C1 segment of cervical spinal cord (tissue), 14 donors: ENCODE measurements around the gene SLC35E1.
A peak's percentile ranks its signal among the peaks of the same experiment; 100 is the strongest.

ENCODE experiments used
- DNase-seq, 14 donors: peaks; one replicate each; lab custom pipeline; 2025; lab: John Stamatoyannopoulos, UW

The SLC35E1 gene

DNA sequence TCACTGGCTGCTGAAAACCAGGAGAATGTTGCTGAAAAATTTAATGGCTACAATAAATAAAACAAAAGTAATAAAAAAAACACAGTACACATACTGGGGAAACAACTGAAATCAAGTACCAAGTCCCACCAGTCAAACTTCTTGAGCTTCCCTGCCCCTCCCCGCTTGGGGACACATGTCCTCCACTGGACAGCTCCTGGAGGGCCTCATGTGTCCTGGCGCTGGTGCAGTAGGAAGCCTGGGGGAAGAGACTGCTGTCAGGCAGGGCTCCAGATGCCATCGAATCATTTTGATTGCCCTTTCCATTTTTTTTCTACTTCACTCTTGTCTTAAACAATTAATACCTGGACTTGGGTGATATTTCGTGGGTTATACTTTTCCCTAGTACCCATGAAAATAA is 26.6 kb upstream of the SLC35E1 start:
- DNase-seq: no peak

DNA sequence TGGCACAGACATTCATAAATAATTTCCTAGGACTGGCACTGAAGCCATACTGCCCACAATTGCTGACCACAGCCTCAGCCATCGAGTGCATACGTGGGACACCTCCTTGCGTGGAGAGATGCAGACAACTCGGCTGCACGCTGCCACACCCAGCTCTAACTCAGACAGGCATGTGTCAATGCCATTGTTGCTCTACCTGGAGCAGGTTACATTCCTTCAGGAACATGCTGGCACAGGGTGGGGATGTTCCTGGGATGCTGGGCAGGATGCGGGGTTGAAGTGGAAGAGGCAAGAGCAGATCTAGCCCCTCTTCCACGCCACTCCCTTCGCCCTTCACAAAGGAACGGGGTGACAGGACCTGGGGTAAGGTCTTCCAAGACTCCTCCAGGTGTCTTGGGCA is 24.2 kb upstream of the SLC35E1 start:
- DNase-seq: no peak

DNA sequence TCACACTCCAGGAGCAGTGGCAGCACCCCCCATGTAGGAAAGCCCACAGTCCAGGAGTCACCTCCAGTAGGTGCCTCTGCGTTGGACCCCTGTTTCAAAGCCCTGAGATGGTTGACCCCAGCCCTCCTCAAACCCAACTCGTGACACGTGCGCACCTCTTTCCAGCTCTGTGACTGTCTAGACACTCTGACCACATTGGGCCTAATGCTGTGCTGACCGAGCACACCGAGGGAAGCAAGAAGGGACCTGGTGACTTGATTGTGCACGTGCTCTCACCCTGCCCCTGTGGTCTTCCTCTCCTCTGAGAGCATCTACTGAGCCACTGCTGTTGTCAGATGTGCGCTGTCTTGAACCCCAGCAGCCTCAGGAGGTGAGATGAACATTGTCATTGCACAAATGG is 22.9 kb upstream of the SLC35E1 start:
- DNase-seq: peak in 2 of 14 donors; percentile 33 to 35

DNA sequence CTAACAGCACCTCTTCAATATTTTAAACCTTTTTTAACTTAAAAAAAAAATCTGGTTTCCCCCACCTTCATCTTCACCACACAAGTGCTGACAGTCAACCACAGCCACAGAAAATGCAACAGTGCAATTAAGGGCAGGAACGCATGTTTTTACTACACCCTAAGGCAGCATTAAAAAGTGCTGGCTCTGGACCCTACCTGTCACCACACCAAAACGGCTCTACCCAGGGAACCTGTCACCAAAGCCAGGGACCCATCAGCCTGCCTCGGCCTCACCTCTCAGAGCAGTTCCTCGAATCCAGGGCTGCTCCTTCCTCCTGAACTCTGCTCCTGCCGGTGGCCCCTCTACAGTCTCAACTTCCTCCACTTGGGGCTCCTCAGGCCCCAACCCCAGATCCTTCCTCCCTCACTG is 22.5 kb upstream of the SLC35E1 start:
- no peak for DNase-seq

DNA sequence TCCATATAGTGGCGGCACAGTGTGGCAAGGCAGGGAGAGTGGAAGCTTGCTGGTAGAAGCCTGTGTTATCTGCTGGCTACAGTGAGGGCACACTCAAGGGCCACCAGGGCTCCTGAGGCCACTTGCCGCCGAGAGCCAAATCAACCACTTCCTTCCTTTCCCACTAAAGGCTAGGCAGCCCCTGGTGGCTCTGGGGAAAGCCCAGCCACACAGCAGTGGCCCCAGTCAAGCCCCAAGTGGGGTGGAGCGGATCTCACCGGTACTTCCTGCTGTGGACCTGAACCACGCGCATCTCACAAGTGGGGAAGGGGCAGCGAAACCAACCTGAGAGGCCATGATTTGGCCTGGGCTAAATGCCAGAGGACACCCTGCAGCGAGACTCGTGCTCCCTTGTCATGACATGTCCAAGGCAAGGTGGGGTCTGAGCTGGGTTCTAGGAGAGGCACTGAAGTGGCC is 21.9 kb upstream of the SLC35E1 start:
- peak in 2 of 14 donors; percentile 11 to 17 for DNase-seq

DNA sequence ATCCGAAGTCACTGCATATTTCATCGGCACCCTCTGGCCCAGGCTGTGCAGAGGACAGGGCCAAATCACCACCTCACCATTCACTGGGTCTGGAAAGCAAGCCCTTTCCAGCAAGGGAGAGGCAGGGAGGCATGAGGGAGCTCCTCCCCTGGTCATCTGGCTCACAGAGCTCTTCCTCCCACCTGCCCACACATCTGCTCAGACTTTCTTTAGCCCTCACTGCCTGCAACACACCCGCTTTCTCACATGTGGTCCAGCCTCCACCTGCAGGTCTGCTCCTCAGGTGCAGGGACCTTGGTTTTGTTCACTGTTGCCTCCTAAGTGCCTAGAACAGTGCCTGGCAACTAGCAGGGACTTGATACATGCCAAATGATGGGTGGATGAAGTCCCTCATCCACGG is 21.0 kb upstream of the SLC35E1 start:
- DNase-seq: no peak

DNA sequence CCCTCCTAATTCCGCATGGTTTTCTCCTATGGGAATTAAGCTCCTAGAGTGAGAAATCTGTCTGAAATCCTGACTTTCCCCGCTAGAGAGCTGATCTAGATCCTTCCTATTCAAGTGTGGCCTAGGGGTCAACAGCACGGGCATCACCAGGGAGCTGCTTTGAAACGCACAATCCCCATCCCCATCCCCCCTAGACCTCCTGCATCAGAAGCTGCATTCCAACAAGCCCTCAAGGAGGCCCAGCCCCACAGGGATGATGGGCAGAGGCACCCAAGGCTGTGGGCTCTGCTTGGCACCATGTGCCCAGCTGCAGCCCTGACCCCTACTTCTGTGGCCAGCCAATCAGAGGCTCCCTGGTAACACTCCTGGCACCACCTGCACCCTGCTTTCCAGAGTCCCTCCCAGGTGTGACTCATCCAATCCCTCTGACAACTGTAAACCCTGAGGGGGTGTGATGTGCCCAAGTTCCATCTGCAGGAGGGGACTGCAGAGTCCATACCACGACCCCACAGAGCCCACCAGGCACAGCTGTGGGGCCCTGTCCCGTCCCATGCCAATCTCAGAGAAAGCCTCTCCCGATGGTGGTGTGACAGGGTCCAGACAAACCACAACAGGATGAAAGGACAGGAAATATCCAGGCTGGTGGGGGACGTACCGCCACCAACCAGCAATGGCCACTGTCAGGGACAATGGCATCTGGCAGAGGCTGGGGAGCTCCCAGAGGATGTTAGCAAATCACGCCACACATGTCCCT is 19.8 kb upstream of the SLC35E1 start:
- no peak for DNase-seq

DNA sequence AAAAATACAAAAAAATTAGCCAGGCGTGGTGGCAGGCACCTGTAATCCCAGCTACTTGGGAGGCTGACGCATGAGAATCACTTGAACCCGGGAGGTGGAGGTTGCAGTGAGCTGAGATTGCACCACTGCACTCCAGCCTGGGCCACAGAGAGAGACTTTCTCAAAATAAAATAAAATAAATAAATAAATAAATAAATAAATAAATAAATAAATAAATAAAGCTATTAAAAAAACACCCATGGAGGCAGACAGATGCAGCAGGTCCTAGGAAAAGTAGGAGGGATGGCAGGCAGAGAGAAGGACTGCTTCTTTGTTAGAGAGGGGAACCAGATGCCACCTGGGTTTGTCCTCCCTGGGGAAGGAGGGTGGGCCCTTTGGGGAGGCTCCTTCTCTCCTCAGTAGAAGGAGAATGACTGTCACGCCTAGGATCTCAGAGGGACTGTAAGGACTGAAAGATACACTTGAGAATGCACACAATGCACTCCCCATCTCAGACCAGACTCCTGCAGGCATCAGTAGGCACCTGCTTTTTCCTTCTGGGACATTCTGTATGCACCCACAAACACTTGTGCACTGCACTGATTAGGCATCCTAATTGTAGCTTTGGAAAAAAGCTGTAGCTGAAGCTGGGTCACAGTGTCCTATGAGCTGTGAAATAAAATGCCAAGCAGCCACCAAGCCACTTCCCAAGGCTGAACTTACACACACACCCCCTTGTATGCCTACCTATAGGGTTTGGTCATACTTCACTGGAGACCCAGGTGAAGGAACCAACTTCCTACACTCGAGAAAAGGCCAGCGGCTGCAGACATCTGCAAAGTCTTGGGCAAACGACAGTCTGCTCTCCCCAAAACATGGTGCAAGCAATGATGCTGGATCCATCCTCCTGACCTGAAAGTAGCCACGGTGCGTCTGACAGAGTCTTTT is 18.9 kb upstream of the SLC35E1 start:
- DNase-seq: no peak

DNA sequence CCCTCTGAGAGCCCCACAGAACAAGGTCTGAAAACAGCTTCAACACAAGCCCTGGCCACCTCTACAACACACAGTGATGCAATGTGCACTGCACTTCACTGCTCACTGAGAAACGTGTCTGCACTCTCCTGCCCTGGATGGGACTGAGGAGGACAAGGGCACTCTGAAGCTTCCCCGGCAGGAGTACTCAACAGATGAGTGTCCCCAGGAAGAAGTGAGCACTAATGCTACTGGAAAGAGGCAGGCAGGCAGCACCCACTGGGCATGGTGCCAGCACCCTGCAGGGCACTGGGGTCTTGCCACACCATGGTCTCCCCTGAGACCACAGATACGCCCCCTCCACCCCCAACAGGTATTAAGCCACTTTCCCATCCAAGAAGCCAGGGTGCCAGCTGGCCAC is 17.7 kb upstream of the SLC35E1 start:
- no peak for DNase-seq

DNA sequence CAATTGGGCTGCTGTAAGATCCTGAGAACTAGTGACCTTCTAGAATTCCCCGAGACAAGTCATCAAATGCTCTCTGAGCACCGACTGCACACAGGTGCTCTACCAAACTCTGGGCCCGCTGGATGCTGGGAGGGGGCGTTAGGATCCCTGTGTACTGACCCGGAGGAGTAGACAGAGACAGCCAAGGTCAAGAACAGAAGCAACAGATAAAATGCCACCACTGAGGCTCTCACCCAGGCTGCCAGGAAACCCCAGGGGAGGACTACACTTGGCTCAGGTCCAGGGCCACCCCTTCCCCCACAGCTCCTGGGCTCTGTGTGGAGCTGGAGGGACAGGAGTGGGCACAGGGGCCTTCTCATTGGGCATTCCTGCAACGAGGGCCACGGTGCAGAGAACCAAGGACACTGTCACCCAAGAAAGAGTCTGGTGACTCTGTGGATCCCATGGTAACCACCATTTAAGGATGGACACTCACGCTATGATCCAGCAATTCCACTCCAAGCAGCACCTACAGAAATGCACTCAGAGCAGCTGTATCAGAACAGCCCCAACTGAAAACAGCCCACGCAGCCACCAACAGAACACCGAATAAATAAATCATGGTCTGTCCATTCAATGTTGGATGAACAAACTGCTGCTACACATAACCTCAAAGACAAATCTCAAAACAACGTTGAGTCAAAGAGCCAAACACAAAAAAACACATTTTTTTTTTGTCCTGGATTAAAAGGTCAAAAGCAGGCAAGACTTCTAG is 16.8 kb upstream of the SLC35E1 start:
- no peak for DNase-seq

DNA sequence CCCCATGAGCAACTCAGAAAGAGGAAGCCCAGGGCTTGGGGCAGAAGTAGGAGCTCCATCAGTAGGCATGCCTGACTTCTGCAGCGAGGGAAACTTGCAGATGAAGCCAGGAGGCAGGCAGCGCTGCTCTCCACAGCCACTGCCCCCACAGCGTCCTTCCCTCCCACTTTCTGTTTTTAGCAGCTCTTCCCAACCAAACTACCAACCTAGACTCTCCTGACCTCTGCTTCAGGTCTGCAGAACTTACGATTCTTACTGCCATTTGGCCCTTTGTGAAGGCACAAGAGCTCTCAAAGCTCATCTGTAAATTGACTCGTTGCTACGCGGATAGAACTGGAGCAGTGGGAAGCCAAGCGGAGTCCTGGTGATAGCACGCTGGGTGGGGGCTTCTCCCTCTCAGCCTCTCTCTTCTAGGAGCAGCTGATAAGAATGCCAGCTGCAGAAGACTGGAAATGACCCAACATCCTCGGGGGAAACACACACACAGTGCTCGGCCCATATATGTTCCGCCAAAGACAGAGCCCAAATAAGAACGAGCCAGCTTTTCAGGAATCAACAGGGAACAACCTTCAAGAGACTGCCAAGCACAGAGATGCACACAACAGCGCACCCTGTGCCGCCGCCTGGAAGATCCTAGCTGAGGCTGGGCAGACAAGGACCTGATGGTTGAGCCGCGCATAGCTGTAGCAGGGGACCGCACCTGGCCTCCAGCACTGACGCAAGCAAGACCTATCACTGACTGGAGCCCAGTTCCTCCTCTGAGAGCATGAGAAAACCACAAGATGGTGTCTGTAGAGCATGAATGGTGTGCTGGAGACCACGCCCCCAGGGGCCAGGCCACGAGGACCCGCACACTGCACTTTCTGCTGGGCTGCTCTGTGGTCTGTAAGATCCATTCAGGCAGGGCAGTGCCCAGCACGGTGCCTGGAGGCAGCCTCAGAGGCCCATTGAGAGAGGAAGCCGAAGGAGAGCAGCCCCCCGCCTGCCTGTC is 15.9 kb upstream of the SLC35E1 start:
- DNase-seq: peak in 9 of 14 donors; percentile 16 to 49 (median 38)

DNA sequence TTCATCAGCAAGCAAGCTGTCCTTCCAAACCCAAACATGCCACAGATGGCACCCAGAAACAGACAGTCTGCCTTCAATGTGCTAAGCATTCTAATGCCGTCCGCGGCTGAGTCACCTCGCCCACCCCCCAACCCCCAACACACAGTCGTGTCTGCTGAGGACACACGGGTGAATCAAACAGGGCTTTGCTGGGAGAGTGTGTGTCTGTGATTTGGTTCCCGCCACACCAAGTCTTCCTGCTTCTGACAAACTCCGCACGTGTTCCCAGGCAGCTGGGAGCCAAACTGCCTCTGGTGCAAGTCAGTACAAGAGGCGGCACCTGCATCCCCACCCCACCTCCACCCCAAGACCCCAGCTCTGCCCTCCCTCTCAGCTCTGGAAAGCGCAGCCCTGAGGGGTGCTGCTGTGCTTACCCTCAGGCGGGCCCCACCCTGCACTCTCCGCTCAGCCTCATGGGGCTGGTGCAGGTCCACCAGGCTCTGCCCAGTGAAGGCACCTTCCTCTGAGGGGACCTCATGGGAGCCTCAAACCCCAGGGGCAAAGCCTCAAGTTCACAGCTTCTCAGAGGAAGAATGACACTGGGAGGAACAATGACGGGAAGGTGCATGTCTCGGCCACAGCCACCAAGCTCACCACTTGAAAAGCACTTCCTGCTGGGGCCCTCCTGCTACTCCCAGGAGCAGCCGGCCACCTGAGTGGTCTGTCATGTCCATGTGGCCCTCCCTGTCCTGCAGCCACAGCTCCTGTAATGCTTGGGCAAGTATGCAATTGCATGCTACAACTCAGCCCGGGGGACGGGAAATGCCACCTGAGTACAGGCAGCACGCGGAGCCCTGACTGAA is 15.0 kb upstream of the SLC35E1 start:
- peak in 4 of 14 donors; percentile 11 to 53 (median 33) for DNase-seq

DNA sequence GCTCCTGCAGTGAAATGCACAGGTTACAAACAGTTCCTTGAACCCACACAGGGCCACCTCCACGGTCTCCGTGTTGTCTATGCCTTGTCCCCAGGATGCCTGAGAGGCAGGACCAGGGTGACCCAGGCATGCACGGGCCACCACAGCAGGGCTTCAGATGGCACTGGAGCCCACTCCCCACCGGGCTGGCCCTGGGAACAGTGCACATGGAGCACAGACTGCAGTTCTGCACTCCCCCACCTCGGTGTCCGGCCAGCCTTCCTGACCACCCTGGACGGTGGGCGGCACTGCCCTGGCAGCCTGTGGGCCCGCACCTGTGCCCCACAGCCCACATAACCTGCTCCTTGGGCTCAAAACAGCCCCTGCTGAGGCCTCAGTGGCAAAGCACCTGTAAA is 14.3 kb upstream of the SLC35E1 start:
- DNase-seq: no peak

DNA sequence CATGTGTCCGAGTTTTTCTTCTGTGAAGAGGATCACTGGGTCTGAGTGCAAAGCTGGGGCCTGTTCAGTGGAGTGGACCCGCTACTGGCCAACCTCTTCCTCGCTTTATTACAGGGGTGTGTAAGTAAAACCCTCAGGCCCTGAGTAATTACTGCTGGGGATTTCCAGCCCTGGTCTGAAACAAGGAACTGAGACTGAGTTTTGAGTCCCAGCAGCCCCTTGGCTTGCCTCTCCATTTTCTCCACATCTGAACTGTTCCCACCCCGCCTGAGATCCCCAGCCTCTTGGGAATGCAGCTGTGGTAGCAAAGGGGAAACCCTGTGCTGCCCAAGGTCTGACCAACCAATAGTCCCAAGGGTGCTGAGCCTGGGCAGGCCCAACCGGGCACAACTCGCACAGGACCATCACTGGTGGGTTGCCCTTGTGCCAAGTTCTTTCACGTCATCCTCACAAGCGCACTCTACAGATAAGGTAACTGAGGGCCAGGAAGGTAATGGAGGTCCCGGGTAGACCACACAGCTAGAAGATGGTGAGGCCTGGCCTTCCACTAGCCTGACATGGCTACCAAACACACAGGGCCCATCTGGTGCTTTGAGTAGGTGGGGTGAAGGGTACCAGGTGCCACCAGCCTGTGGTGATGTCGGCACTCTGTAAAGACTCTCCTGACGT is 13.7 kb upstream of the SLC35E1 start:
- DNase-seq: peak in 3 of 14 donors; percentile 9 to 21 (median 19)

DNA sequence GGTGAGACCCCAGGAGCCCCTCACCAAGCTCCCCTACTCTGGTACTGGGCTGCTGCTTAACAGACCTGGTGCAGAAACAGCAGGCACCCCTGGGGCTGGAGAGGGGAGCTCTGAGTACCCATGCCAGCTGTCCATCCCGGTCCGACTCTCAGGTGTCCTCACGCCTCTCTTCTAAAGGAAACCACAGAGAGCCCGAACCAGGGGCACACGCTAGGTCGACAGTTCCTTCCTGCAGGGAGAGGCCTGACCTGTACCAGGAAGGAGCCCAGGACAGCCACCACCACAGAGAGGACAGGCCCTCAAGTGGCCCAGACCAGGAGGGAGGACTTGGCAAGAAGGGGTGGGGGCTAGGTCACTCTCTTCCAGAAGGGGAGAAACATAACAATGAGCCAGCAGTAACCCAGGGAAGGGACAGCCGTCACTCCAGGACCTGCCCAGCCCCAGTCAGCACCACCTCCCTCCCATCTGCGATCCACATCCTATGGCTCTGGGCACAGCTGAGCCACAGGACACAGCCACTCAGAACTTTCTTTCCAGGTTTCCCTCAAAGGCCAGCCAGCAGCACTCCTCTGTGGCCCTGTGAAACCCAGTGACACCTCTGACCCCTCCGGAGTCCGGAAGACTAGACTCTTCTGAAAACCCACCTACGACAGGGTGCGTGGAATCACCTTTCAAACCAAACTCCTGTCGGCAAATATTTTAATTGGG is 13.0 kb upstream of the SLC35E1 start:
- DNase-seq: peak in 1 of 14 donors; percentile 9

DNA sequence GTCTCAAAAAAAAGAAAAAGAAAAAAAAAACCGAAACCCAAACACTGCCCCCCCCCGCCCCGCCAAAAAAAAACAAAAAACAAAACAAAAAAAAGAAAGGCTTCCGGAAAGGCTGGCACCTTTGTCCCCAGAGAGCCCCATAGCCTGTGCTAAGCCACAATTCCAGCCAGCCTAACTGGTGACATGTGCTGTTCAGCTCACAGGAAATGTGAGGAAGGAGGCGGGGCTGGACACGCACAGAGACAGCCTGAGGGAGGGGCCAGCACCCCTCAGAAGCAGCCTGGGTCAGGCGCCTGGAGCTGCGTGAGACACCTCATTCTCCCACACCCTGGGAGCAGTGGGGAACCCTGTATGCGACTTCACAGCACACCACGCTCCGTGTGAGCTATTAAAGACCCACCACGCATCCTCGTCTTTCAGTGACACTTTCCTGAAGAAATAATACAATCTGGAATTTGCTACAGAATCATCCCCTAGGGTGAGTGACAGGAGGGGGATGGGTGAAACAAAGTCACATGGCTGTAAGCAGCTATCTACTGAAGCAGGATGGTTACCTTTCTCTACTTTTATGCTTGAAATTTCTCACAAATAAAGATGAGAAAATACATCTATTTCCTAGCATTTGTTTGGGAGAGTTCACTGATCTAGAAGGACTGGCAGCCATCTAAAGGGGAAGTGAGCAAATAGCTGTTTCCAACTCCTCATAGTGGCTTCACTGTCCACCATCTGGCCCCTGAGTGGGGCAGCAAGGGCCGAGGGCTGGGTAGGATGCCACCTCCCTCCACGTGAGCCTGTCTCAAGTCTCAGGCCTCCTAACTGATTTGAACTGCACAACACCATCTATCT is 12.3 kb upstream of the SLC35E1 start:
- peak in 12 of 14 donors; percentile 16 to 76 (median 52) for DNase-seq

DNA sequence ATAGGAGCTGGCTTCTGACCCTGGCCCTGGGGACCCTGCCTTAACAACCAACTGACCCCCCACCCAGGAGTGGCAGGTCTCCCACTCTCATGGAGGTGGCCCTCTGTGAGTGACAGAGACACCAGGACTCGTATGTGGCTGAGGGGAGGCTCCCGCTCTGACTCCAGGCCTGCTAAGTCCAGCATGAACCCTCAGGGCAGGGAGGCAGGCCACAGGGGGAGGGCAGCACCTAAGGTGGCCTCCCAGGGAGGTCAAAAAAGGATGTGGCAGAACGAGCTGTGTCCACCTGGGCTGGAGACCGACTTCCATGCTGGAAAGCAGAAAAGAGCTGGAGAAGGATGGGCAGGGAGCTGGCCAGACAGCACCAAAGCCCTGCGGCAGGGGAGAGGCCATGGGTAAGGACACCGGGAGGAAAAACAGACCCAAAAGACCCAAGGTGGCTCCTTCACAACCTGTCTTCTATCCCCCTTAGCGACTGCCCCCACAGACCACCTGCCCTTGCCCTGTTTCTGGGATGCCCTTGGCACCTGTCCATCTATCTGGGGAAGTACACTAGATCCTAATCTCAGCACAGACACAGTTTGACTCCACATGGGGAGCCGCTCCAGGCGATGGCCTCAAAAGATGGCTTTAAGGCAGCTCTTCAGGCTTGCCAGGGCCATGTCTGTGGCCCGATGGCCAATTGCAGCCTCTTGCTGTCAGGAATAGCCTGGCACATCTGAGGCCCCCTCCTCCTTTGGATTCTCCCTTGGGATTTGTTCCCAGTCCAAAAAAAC is 10.5 kb upstream of the SLC35E1 start:
- no peak for DNase-seq
